GM10847 (cell line): ENCODE measurements around the gene ERBB4.

Experiments used
- POLR2A ChIP-seq: IDR thresholded peaks from 2 replicates; pipeline ENCODE4 v1.6.1; 2011; ENCODE audit not compliant: insufficient read length; ENCODE audit errors: extremely low read depth

The ERBB4 gene

DNA sequence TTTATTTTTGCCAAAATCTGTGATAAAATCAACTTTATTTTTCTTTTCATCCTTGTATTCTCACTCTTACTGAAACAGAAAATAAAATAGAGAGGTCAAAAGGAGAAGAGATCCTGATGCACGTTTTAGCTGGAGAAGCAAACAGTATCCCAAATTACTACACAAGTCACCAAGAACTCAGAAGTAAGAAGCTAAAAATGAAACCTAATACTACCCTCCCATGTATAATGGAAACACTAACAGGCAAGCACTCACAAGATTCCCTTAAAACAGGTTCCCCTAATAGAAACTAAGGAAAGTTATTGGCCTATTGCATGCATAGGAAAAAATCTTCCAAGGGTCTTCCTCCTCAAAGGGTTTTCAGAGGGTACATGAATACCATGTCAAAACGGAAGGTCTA, 927.0 kb downstream of the ERBB4 start:
- TF ChIP-seq POLR2A, result no peak

GRCh38 chr2:211611061-211611518, 927.5 kb downstream of the ERBB4 start:
- no peak for TF ChIP-seq POLR2A

- TF ChIP-seq POLR2A, result no peak
Observed at GRCh38 chr2:211609127-211609526, 929.5 kb downstream of the ERBB4 start.

DNA sequence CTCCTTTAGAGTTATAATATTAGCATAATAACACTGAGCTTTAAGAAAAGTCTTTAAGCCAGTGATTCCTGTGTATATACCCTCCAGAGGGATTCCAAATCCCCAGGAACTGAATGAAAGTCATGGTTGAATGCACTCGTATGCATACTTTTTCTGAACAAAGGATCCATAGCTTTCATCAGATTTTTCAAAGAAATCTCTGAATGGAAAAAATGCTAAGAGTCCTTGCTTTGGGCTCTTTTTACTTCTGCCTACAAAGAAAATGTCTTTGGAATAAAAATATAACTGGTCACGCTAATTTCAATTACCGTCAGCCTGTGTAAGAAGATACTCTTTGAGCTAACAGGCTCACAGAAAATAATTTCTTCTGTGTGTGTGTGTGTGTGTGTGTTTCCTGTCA, 939.5 kb downstream of the ERBB4 start:
- no peak for TF ChIP-seq POLR2A

- no peak for TF ChIP-seq POLR2A
Observed at GRCh38 chr2:211598238-211598637, 940.4 kb downstream of the ERBB4 start.

DNA sequence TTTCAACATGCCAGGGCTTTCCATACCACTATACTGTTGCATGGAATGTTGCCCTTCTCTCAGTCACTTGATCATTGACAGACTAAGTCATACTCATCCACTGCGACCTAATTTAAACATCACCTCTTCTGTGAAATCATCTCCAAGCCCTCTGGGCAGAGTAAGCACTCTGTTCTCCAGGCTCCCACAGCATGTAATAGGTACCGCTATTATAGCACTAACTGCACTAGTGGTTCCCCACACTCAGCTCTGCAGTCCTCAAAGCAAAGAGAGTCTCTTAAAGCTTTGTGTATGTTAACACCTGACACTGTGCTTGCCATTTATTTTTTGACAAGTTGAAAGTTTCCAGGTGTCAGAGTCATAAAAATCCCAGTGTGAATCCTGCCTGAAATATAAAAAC, 947.2 kb downstream of the ERBB4 start:
- TF ChIP-seq POLR2A, result no peak

DNA sequence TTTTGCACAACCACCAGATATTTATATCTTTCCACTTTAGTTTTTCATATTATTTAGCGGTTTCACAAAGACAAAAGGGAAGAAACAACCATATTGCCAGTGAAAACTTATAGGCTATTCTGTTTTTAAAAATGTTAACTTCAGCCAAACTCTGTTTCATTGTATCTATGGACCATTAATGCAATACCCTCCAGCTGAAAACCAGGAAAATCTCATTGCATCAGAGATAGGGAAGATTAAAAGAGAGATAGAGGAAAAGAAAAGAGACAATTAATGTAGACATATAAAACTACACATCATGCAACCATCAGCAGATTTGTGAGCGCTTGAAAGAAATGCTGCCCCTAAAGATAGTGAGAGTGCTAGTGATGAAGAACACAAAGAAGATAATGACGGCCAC, 970.2 kb downstream of the ERBB4 start:
- TF ChIP-seq POLR2A, result no peak

- no peak for TF ChIP-seq POLR2A
Observed at GRCh38 chr2:211564441-211564840, 974.2 kb downstream of the ERBB4 start.

GRCh38 chr2:211545582-211545981, 993.0 kb downstream of the ERBB4 start:
- no peak for TF ChIP-seq POLR2A

GRCh38 chr2:211534632-211535031, 1004.0 kb downstream of the ERBB4 start:
- no peak for TF ChIP-seq POLR2A

GRCh38 chr2:211516537-211516936, 1022.1 kb downstream of the ERBB4 start:
- TF ChIP-seq POLR2A, result no peak

DNA sequence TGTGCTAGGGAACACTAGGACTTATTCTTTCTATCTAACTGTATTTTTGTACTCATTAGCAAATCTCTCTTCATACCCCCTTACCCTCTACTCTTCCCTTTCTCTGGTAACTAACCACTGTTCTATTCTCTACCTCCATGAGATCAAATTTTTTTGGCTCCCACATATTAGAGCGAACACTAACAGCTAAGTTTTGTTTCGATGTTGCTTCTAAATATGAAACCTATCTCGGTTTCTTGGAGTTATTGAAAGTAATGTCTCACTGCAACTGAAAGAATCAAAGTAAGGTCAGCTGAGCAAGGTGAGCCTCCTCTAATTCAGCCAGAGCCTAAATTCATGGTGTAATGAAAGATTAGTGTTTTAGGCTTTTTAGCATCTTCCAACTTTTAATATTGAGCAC, 1024.6 kb downstream of the ERBB4 start:
- no peak for TF ChIP-seq POLR2A

DNA sequence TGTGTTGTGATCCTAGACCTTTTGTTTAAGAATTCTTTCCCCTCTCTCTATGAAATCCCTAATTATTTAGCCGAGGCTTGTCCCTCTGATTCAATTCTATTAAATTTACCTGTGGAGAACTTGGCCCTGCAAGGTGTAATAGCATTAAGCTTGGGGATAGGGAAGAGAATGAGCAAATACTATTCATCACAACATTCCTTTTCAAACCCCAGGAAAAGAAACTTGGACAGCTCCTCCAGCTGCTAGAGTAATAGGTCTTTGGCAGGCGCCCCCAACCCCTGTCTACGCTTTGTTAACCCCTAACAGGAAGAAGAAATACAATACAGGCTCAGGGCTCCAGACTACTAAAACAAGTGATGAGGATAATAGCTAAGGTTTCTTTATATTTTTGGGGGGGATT, 1025.2 kb downstream of the ERBB4 start:
- TF ChIP-seq POLR2A, result no peak

- no peak for TF ChIP-seq POLR2A
Observed at GRCh38 chr2:211512806-211513205, 1025.8 kb downstream of the ERBB4 start.

DNA sequence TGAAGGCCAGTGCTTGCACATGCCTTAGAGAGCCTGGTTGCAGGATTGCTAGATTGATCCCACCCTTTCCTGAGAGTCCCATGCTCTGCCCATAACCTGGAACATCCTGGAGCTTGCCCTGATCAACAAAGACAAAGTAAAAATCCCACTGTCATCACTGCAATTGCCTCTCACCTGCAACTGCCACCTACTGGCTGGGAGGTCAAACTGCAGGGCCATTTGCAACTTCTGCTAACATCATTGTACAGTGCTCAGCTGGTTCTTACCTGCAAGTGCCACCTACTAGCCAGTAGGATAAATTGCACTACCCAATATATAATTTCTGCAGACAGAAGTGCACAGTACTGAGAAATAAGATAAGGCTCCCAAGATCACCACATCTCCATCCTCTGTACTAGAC, 1034.7 kb downstream of the ERBB4 start:
- no peak for TF ChIP-seq POLR2A

DNA sequence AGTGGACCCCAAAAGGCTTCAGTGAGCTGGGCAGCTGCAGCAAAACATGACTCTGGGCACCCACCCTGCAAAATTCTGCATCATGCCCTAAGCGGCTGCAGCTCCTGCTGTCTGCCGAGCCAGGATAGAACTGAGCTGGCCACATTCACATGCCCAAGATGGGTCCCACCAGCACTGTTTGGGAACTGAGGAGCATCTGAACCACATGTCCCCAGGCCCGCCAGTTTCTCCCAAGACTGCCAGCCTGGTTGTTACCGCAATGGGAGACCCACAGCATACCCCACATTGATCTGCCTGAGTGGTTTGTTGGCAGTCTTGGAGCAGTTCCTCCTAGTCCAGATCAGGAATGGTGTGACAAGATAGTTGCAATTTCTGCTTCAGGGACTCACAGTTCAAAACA, 1035.4 kb downstream of the ERBB4 start:
- TF ChIP-seq POLR2A, result no peak

DNA sequence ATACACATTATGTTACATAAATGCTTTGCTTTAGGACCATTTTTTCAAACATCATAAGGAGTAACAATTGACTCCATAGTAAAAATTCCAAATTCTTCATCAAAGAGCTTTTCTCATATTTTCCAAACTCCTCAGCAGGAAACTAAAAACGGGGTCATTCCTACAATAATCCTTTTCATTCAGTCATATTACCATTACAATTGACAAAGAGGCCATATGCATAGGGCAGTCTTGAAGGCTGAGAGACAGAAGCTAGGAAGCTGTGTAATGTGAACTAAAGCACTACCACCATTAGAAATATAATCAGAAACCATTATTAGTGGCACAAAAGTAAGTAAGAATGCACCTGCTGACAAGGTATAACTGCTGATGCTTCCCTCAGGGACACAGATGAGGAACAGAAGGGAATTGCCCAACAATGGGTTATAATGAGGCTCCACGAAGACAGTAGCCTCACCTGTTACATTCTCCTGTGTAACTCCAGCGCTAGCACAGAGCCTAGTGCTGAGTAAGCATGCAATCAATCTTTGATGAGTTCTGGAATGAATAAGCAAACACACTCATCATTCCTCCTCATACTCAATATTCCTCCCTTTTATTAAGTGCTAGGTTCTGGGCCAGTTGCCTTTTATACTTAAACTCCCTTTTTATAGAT, 1039.9 kb downstream of the ERBB4 start:
- TF ChIP-seq POLR2A, result no peak
